Stimulated activated CD4-positive, alpha-beta T cell treated with anti-CD3 and anti-CD28 coated beads, Interleukin-12 subunit alpha, Interleukin-12 subunit beta, amount 100 ng/mL, for 24 hours (primary cell): ENCODE data around the gene ADAM12.
"Not testable (repeated sequence)": the region's sequence is repeated elsewhere in the genome, so short reads cannot be mapped to it uniquely, and the experiment has no call there.

ENCODE experiments used
- DNase-seq, 2 experiments: peaks; one replicate each; pipeline ENCODE4 v3.0.0-alpha.2; 2020; ENCODE audit warnings: low read depth in 2 of 2

The ADAM12 gene

DNA sequence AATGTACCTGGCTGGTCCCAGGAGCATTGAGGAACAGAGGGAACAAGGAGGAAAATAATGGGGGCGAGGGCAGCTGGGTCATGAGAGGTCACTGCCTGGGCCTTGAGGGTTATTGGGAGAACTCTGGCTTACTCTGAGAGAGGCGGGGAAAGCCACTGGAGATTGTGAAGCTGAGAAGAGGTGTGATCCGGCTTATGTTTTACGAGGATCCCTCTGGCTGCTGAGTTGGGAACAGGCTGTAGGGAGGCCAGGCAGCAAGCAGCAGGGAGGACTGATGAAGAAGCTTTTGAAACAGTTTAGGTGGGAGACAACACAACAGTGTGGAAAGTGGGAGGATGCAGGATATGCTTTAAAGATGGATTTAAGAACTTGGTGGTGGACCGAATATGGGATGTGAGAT, 404.6 kb downstream of the ADAM12 start:
- no peak for DNase-seq

DNA sequence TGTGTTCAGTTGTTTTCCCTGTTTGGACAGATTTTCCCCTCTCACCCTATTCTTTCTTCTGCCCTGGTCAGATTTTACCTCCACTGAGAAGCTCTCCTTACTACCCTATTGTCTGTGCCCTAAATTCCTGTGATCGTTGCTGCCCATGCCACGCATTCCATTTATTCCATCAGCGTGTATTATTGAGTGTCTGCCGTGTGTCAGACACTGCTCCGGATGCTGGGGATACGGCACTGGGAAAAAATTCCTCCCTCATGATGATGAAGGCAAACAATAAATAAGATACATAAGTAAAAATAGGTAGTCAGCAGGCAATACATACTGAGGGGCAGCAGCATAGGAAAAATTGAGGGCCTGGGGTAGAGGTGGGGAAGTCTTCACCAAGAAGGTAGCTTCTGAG, 405.1 kb downstream of the ADAM12 start:
- DNase-seq: no peak

DNA sequence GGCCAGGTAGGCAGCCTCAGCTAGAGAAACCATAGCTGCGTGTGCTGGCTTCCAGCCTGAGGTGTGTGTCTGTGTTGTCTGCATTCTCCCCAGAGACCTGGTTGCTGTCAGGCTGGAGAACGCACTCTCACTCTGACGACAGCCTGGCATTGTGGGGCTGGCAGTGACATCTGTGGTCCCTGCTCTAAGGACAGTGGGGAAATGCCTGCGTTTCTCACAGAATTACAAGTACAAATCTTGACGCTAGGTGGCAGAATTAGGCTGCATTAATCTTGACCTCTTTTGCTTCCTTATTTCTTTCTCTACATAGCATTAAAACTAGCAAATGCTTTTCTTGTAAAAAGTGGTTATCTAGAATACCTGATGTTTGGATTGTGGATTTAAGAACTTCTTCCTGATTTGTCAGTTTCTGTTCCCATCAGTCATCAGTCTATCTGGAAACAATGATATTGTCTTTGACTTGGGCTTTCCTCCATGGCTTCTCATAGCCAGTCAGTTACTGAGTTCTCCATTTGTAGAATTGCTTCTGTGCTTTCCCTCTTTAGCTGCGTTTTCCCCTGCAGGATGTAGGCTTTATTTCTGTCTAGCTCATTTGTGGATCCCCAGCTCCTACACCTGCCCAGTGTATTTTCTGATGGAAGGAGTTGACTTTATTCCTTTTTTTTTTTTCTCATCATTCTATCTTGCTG, 405.9 kb downstream of the ADAM12 start:
- DNase-seq: no peak

DNA sequence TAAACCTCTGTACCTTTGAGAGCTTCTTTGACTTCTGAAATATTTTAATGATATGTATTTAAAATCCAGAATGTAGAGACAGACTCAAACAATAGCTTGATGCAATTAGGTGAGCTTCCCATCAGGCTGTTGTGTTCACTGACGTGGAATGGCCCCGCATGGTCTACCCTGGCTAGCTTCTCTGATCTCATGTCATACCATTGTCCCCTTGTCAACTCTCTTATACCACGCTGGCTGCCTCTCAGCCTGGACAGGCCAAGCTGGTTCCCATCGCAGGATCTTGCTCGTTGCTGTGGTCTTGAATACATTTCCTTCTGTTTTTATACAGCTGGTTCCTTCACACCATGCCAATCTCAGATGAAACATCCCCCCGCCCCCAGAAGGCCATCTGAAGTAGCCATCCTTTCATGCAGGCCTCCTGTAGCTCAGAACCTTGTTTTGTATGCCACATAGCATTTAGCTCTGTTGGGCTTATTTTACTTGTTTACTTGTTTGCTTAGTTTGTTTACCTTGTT, 407.7 kb downstream of the ADAM12 start:
- DNase-seq: no peak

DNA sequence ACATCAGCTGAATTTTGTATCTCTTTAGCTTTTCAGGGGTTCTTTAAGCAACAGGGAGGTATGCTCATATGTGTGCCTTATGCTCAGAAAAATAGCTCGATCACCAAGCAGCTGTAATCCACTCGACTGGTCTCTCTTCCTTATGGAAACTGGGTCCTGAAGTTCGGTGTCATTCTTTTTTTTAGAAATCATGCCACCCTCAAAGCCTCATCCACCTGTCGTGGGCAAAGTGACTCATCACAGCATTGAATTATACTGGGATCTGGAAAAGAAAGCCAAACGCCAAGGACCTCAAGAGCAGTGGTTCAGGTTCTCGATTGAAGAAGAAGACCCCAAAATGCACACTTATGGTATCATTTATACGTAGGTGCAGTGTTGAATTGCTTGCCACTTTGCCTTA, 408.3 kb downstream of the ADAM12 start:
- no peak for DNase-seq

DNA sequence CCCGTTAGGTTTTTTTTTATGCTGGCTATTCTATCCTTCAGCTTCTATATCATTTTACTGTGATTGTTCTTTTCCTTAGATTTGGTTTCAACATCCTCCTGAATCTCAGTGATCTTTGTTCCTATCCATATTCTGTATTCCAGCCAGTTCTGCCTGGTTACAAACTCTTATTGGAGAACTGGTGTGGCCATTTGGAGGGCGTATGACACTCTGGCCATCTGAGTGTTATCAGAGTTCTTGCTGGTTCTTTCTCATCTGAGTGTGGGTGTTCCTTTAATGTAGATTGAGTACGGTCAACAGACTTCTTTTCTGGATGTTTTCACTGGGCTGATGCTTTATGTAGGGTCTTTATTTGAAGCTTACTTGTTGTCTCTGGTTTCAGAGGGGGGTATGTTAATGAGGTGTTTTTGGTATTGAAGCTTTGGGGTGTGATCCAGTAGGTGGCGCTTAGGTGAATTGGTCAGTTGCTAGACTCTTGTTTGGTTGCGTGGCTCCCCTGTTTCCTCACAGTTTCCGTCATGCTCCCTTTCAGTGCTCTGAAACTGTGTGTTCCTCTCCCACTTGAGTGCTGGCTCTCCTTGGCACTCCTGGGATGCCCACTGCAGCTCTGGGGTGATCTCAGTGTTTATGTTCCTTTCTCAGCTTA, 411.2 kb downstream of the ADAM12 start:
- DNase-seq: no peak

DNA sequence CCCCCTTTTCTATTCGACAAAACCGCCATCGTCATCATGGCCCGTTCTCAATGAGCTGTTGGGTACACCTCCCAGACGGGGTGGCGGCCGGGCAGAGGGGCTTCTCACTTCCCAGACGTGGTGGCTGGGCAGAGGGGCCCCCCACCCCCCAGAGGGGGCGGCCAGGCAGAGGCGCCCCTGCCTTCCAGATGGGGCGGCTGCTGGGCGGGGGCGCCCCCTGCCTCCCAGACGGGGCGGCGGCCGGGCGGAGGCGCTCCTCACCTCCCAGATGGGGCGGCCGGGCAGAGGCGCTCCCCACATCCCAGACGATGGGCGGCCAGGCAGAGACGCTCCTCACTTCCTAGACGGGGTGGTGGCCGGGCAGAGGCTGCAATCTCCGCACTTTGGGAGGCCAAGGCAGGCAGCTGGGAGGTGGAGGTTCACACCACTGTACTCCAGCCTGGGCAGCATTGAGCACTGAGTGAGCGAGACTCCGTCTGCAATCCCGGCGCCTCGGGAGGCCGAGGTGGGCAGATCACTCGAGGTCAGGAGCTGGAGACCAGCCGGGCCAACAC, 418.1 kb downstream of the ADAM12 start:
- DNase-seq: not testable (repeated sequence)

DNA sequence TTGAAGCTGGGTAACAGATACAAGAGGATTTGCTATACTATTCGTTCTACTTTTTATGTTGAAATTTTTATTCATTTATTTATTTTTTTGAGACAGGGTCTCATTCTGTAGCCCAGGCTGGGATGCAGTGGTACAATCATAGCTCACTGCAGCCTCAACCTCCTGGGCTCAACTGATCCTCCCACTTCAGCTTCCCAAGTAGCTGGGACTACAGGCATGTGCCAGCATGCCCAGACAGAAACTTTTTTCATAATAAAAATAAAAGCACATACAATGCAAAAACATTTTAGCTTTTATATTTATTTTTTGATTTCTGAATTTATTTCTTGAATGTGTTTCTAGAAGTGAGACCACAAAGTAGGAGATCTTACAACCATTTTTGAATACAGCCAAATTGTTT, 420.7 kb downstream of the ADAM12 start:
- DNase-seq: no peak

DNA sequence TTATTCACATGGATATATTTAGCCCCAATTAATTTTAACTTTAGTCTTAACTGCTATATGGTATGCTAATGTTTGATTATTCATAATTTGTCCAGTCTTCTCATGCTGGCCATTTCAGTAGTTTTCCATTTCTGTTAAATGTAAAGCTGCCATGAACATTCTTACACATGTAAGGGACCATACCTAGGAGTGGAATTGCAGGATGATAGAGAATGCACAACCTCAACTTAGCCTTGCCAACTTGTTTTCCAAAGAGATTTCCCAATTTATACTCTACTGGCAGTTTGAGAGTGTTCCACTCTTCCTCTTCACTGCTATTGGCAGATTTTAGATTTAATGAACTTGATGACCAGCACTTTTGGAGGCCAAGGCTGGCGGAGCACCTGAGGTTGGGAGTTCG, 423.7 kb downstream of the ADAM12 start:
- no peak for DNase-seq
